PC-9 (cell line): ENCODE results near the gene WNT9B. TPM values are rescaled to one million over a fixed set of nuclear protein-coding genes. Genes with fewer than 3 reads are reported as not detected.
A peak's percentile ranks its signal among the peaks of the same experiment; 100 is the strongest.

Experiments
- BruUV-seq: library from RNA; stranded (reverse); fragments of 400-500 nt; replicated peaks from 2 replicates; lab custom pipeline; 2021; lab: Mats Ljungman, UMichigan
- CTCF ChIA-PET: fragments of 300-600 bp; sonication (Branson Sonifier 250); formaldehyde crosslinking; loops from one replicate; lab custom pipeline; 2022; ENCODE audit warnings: antibody characterized with exemption; lab: Charles Lee
- POLR2A ChIA-PET: fragments of 300-600 bp; sonication (Branson Sonifier 250); formaldehyde crosslinking; loops from one replicate; lab custom pipeline; 2022; ENCODE audit warnings: antibody characterized with exemption; ENCODE audit not compliant: unreplicated experiment; lab: Charles Lee
- DNase-seq, 2 experiments: peaks; one replicate each; pipeline versions ENCODE4 v3.0.0 to v3.0.0-alpha.2; 2015 to 2022; ENCODE audit warnings: mixed read lengths in 1 of 2
- H2AFZ ChIP-seq: fragments of 200-600 bp; sonication (generic); 2 replicates; pipeline ENCODE4 v1.8.1; 2017; ENCODE audit warnings: antibody characterized with exemption
- H3F3A ChIP-seq: fragments of 200-600 bp; sonication (generic); 2 replicates; pipeline ENCODE4 v1.8.1; 2017; ENCODE audit warnings: antibody characterized with exemption, mild to moderate bottlenecking, low read depth; ENCODE audit not compliant: insufficient read depth
- H3K27ac ChIP-seq: fragments of 200-600 bp; sonication (generic); 2 replicates; pipeline ENCODE4 v1.6.1; 2016; ENCODE audit warnings: mixed run types
- H3K27me3 ChIP-seq: fragments of 200-600 bp; sonication (generic); 2 replicates; pipeline ENCODE4 v1.6.1; 2016; ENCODE audit warnings: low read depth, mixed run types; ENCODE audit not compliant: insufficient read depth
- H3K36me3 ChIP-seq: fragments of 200-600 bp; sonication (generic); 2 replicates; pipeline ENCODE4 v1.6.1; 2016; ENCODE audit warnings: low read depth, mixed run types
- H3K4me1 ChIP-seq: fragments of 200-600 bp; sonication (generic); replicated peaks from 2 replicates; pipeline ENCODE4 v1.6.1; 2016; ENCODE audit warnings: mixed run types; ENCODE audit not compliant: insufficient read depth
- H3K4me2 ChIP-seq: fragments of 200-600 bp; sonication (generic); 2 replicates; pipeline ENCODE4 v1.6.1; 2017; ENCODE audit warnings: mixed run types
- H3K4me3 ChIP-seq: fragments of 200-600 bp; sonication (generic); 2 replicates; pipeline ENCODE4 v1.6.1; 2016; ENCODE audit warnings: mixed run types
- H3K79me2 ChIP-seq: fragments of 200-600 bp; sonication (generic); 2 replicates; pipeline ENCODE4 v1.6.1; 2017; ENCODE audit warnings: low read depth, mixed run types
- H3K9me2 ChIP-seq: fragments of 200-600 bp; sonication (generic); 2 replicates; pipeline ENCODE4 v1.8.1; 2017; ENCODE audit warnings: mild to moderate bottlenecking; ENCODE audit not compliant: insufficient read depth
- H3K9me3 ChIP-seq: fragments of 200-600 bp; sonication (generic); 2 replicates; pipeline ENCODE4 v1.8.1; 2016; ENCODE audit warnings: low read depth; ENCODE audit not compliant: insufficient read depth
- H4K20me1 ChIP-seq: fragments of 200-600 bp; sonication (generic); 2 replicates; pipeline ENCODE4 v1.8.1; 2017; ENCODE audit not compliant: insufficient read depth
- EZH2 ChIP-seq: fragments of 200-600 bp; sonication (generic); IDR thresholded peaks from 2 replicates; pipeline ENCODE4 v1.8.0; 2017; ENCODE audit warnings: antibody characterized with exemption, low read depth
- intact Hi-C: fragments of 100-400 bp; cut with micrococcal nuclease; formaldehyde crosslinking; loops from one replicate; pipeline ENCODE4 v1.10.0; 2022; ENCODE audit not compliant: unreplicated experiment
- total RNA-seq: library from RNA; stranded (reverse); gene quantifications from 2 replicates; pipeline ENCODE4 v1.2.3, GENCODE V29; 2021
- TF ChIP-seq, protein P1 (sequence below): fragments of 200-600 bp; sonication (generic); conservative IDR thresholded peaks from 2 replicates; pipeline ENCODE4 v1.6.1; 2017; ENCODE audit warnings: mixed run types, antibody characterized with exemption, mild to moderate bottlenecking, moderate library complexity

WNT9B gene
- total RNA-seq, 1 experiment from 2014 or later: not detected

DNA sequence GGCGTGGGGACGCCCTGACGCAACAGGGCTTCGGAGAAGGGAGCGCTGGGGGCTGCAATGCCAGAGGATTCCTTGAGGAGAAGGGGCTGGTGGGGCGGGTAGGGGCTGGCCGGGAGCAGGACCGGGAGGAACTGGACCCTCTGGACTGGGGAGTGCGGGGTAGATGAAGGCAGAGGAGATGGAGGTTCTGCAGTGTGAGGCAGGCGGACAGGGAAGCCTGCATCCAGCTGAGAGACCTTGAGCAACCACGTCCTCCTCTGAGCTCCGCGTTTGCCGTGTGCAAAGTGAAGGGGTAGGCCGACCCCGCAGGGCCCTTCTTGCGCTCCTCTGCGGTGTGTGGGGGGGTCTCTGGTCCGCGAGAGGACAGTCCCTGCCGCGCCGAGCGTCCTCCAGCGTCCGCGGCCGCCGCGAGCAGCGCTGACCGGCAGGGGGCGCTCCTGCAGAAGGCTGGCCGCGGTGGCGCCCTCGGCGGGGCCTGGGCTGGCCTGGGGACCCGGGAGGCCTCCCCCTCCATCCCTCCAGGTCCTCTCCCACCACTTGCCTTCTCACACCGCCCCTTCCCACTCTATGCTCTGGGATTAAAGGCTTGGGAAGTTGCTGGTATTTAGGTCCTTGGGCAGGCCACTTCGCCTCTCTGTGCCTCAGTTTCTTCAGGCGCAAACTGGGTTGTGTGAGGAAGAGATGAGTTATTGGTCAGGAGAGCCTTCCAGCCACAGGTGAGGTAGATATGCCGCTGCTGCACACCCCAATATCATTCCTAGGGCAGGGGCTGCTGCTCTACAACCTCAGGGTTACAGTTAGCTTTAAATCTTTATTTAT lies 9.6 kb upstream of the WNT9B start:
- no TSS peak for BruUV-seq
- Histone ChIP-seq H3F3A (no peaks in the 10 kb centered on the region), H2AFZ (no peak overlapping the region), H3K4me1 (no peaks in the 10 kb centered on the region), H3K36me3 (no peaks in the 10 kb centered on the region), H4K20me1 (no peaks in the 10 kb centered on the region), H3K4me2 (no peak overlapping the region), H3K27ac (no peak overlapping the region), H3K4me3 (no peak overlapping the region), H3K27me3 (peaks cover 7% of the 10 kb centered on the region), H3K9me2 (no peaks in the 10 kb centered on the region), H3K79me2 (no peaks in the 10 kb centered on the region), H3K9me3 (peaks cover 13% of the 10 kb centered on the region)
- CTCF ChIA-PET: no interaction called here
- POLR2A ChIA-PET: no interaction called here
- DNase-seq: no peak
- TF ChIP-seq EZH2: no peak
- TF ChIP-seq, protein P1, sequence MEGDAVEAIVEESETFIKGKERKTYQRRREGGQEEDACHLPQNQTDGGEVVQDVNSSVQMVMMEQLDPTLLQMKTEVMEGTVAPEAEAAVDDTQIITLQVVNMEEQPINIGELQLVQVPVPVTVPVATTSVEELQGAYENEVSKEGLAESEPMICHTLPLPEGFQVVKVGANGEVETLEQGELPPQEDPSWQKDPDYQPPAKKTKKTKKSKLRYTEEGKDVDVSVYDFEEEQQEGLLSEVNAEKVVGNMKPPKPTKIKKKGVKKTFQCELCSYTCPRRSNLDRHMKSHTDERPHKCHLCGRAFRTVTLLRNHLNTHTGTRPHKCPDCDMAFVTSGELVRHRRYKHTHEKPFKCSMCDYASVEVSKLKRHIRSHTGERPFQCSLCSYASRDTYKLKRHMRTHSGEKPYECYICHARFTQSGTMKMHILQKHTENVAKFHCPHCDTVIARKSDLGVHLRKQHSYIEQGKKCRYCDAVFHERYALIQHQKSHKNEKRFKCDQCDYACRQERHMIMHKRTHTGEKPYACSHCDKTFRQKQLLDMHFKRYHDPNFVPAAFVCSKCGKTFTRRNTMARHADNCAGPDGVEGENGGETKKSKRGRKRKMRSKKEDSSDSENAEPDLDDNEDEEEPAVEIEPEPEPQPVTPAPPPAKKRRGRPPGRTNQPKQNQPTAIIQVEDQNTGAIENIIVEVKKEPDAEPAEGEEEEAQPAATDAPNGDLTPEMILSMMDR: no peak
- intact Hi-C loops: no loop called here

DNA sequence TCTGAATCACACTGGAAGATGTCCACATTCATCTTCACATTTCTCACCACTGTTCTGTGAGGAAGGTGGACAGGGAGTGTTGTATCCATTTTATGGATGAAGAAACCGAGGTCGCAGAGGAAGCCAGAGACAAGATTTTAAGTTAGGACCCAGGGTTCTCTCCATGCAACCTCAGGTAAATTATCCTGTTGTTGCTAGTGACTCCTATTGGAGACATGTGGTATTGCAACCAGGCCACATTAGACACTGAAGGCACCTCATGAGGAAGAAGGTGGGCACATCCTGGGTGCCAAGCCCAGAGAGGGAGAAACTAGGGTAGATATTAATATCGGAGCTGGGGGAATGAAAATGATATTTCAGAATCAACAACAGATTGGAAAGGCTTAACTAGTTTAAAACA lies 8.5 kb upstream of the WNT9B start:
- Histone ChIP-seq H3K36me3 (no peaks in the 10 kb centered on the region), H3K4me2 (no peak overlapping the region), H4K20me1 (no peaks in the 10 kb centered on the region), H3K27me3 (peaks cover 11% of the 10 kb centered on the region), H3F3A (no peaks in the 10 kb centered on the region), H3K27ac (no peak overlapping the region), H3K9me2 (no peaks in the 10 kb centered on the region), H3K4me3 (no peak overlapping the region), H3K9me3 (peaks cover 13% of the 10 kb centered on the region), H3K4me1 (no peaks in the 10 kb centered on the region), H3K79me2 (no peaks in the 10 kb centered on the region), H2AFZ (no peak overlapping the region)
- intact Hi-C loops: no loop called here
- TF ChIP-seq EZH2: no peak
- TF ChIP-seq, protein P1: peak; percentile 79
- POLR2A ChIA-PET: no interaction called here
- no peak for DNase-seq
- CTCF ChIA-PET: no interaction called here
- BruUV-seq: no TSS peak

DNA sequence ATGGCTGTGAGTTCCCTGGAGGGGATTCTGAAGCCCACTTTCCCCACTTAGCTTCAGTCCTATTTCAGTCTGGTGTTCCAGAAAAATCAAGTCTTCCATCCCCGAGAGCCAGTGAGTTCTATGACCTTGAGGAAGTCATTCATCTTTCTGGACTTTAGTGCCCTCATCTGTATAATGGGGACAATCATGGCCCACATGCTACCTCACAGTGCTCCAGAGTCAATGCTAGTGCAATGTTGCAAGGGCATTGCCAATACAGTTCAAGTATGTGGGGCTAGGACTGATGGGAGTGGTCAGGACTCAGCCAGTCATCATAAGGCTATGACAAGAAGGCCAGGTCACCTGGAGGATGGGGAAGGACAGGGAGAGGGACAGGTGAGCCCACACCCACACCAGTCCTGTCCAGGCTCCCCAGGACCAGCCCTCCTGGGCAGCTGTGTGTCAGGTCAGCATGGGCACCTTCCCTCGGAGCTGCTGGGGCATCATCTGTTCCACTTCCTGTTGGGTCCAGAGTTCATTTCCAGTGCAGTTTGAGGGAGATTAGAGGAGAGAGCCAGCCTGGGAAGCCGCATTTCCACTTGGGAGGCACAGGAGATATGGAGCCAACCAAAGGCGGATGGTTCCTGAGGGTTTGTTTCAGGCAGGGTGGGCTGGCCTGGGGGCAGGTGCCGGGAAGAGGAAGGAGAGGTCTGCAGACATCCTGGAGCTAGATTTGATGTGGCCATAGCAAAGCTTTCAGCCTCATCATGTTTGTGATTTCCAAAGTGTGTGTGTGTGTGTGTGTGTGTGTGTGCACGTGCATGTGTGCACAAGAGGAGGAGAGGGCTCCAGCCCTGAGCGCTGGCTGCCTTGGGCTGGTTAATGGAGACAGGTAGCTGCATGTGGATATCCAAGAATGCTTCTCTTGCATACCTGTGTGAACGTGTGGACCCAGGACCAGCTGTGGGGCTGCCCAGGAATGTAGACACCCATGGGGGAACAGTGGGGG lies 3.9 kb upstream of the WNT9B start:
- intact Hi-C loops: no loop called here
- Histone ChIP-seq H3K4me2 (no peak overlapping the region), H3K9me2 (no peaks in the 10 kb centered on the region), H3K27me3 (peaks cover 28% of the 10 kb centered on the region), H3K9me3 (peaks cover 11% of the 10 kb centered on the region; the same call in 1 of the 2 replicates), H3K4me1 (no peaks in the 10 kb centered on the region), H3K4me3 (no peak overlapping the region), H3K79me2 (no peaks in the 10 kb centered on the region), H4K20me1 (no peaks in the 10 kb centered on the region), H3K27ac (no peak overlapping the region), H3F3A (no peaks in the 10 kb centered on the region), H2AFZ (no peak overlapping the region), H3K36me3 (no peaks in the 10 kb centered on the region)
- no TSS peak for BruUV-seq
- TF ChIP-seq, protein P1: no peak
- no peak for TF ChIP-seq EZH2
- CTCF ChIA-PET: no interaction called here
- POLR2A ChIA-PET: no interaction called here
- no peak for DNase-seq
